Trophoblast cell (in vitro differentiated cells and primary cell): ENCODE measurements around the gene MYH14.

Experiments
- DNase-seq, 2 donors: peaks; one replicate each; pipeline ENCODE4 v3.0.0-alpha.2; 2016
- H2AFZ ChIP-seq: 2 replicates; pipeline ENCODE4 v1.6.1; 2013; ENCODE audit warnings: low read length, moderate library complexity, mild to moderate bottlenecking; ENCODE audit not compliant: insufficient read depth, poor library complexity
- H2AK5ac ChIP-seq: 2 replicates; pipeline ENCODE4 v1.6.1; 2013; ENCODE audit warnings: mild to moderate bottlenecking, low read length
- H2BK120ac ChIP-seq: 2 replicates; pipeline ENCODE4 v1.6.1; 2013; ENCODE audit warnings: low read length, mild to moderate bottlenecking, moderate library complexity; ENCODE audit not compliant: insufficient read depth, poor library complexity
- H2BK12ac ChIP-seq: 2 replicates; pipeline ENCODE4 v1.6.1; 2013; ENCODE audit warnings: mild to moderate bottlenecking, low read length, moderate library complexity
- H2BK5ac ChIP-seq: 2 replicates; pipeline ENCODE4 v1.6.1; 2013; ENCODE audit warnings: low read length, low read depth, moderate library complexity, mild to moderate bottlenecking; ENCODE audit not compliant: poor library complexity
- H3K14ac ChIP-seq: 2 replicates; pipeline ENCODE4 v1.6.1; 2013; ENCODE audit warnings: mild to moderate bottlenecking, low read length
- H3K18ac ChIP-seq: 2 replicates; pipeline ENCODE4 v1.6.1; 2013; ENCODE audit warnings: mild to moderate bottlenecking, low read length
- H3K23ac ChIP-seq: 2 replicates; pipeline ENCODE4 v1.6.1; 2013; ENCODE audit warnings: low read length
- H3K27ac ChIP-seq: 2 replicates; pipeline ENCODE4 v1.5.1; 2013; ENCODE audit warnings: low read depth, mild to moderate bottlenecking, inconsistent platforms, low read length, moderate library complexity
- H3K27me3 ChIP-seq: 2 replicates; pipeline ENCODE4 v1.6.1; 2013; ENCODE audit warnings: inconsistent platforms, mild to moderate bottlenecking, low read length, moderate library complexity; ENCODE audit not compliant: insufficient read depth
- H3K36me3 ChIP-seq, 2 experiments: 1 replicate in 1 of 2; 2 replicates in 1 of 2; pipeline ENCODE4 v1.6.1; 2013; ENCODE audit warnings: low read length in 2 of 2, mild to moderate bottlenecking in 2 of 2, moderate library complexity in 1 of 2; ENCODE audit not compliant: insufficient read depth in 2 of 2, control insufficient read depth in 1 of 2
- H3K4ac ChIP-seq: 2 replicates; pipeline ENCODE4 v1.6.1; 2013; ENCODE audit warnings: low read depth, mild to moderate bottlenecking, low read length, moderate library complexity
- H3K4me1 ChIP-seq, 2 experiments: 1 replicate in 1 of 2; 2 replicates in 1 of 2; pipeline ENCODE4 v1.6.1; 2013; ENCODE audit warnings: low read length in 2 of 2, mild to moderate bottlenecking in 2 of 2, moderate library complexity in 1 of 2; ENCODE audit not compliant: insufficient read depth in 2 of 2, control insufficient read depth in 1 of 2
- H3K4me2 ChIP-seq: 2 replicates; pipeline ENCODE4 v1.6.1; 2013; ENCODE audit warnings: inconsistent platforms, mild to moderate bottlenecking, low read length, moderate library complexity
- H3K4me3 ChIP-seq: 2 replicates; pipeline ENCODE4 v1.5.1; 2013; ENCODE audit warnings: mild to moderate bottlenecking, low read depth, low read length, inconsistent platforms
- H3K79me1 ChIP-seq: one replicate; pipeline ENCODE4 v1.6.1; 2013; ENCODE audit warnings: low read length
- H3K79me2 ChIP-seq: 2 replicates; pipeline ENCODE4 v1.6.1; 2013; ENCODE audit warnings: low read length, mild to moderate bottlenecking; ENCODE audit not compliant: control insufficient read depth, insufficient read depth, poor library complexity
- H3K9ac ChIP-seq: 2 replicates; pipeline ENCODE4 v1.6.1; 2013; ENCODE audit warnings: mild to moderate bottlenecking, low read length
- H3K9me3 ChIP-seq: 2 replicates; pipeline ENCODE4 v1.6.1; 2013; ENCODE audit warnings: low read depth, mild to moderate bottlenecking, control low read depth, inconsistent platforms, low read length; ENCODE audit not compliant: insufficient read depth
- H4K12ac ChIP-seq: 2 replicates; pipeline ENCODE4 v1.6.1; 2013; ENCODE audit warnings: low read depth, mild to moderate bottlenecking, low read length, moderate library complexity
- H4K8ac ChIP-seq: 2 replicates; pipeline ENCODE4 v1.6.1; 2013; ENCODE audit warnings: low read depth, mild to moderate bottlenecking, low read length, moderate library complexity
- H4K91ac ChIP-seq: one replicate; pipeline ENCODE4 v1.6.1; 2013; ENCODE audit warnings: low read depth, mild to moderate bottlenecking, low read length, moderate library complexity
- WGBS: extraction: QIAGEN DNeasy Blood & Tissue Kit; methylation state at CpG from one replicate; pipeline ENCODE4 v1.1.7; 2013; ENCODE audit warnings: missing lambda C conversion rate; ENCODE audit not compliant: insufficient read length, insufficient coverage; ENCODE audit errors: extremely low coverage; 5-methylcytosine and 5-hydroxymethylcytosine counted together

MYH14 gene

GRCh38 chr19:50272263-50272897 lies 69.0 kb downstream of the MYH14 start:
- no peak overlapping the region for H2AK5ac ChIP-seq
- peaks cover 7% of the 10 kb centered on the region for H3K9me3 ChIP-seq
- H4K8ac ChIP-seq, result no peak overlapping the region
- H2BK12ac ChIP-seq, result no peak overlapping the region
- H3K27ac ChIP-seq, result no peak overlapping the region
- H2AFZ ChIP-seq, result no peak overlapping the region
- H4K91ac ChIP-seq, result no peak overlapping the region
- H3K23ac ChIP-seq, result no peak overlapping the region
- H2BK5ac ChIP-seq, result no peak overlapping the region
- H3K18ac ChIP-seq, result no peak overlapping the region
- no peaks in the 10 kb centered on the region for H3K79me1 ChIP-seq
- no peak overlapping the region for H4K12ac ChIP-seq
- no peak overlapping the region for H3K4ac ChIP-seq
- no peak overlapping the region for H3K9ac ChIP-seq
- no peak overlapping the region for H2BK120ac ChIP-seq
- no CpG with 5 or more reads among the region's 14 CpGs for WGBS
- no peak overlapping the region for H3K4me2 ChIP-seq
- no peaks in the 10 kb centered on the region for H3K4me1 ChIP-seq
- DNase-seq, result no peak
- no peak overlapping the region for H3K4me3 ChIP-seq
- no peaks in the 10 kb centered on the region for H3K79me2 ChIP-seq
- H3K14ac ChIP-seq, result no peak overlapping the region
- no peaks in the 10 kb centered on the region for H3K27me3 ChIP-seq
- peaks cover 6 to 19% of the 10 kb centered on the region in 2 experiments for H3K36me3 ChIP-seq

- WGBS, result no CpG with 5 or more reads among the region's 7 CpGs
- Histone ChIP-seq H2BK12ac (no peak overlapping the region), H4K91ac (no peak overlapping the region), H3K27ac (no peak overlapping the region), H4K12ac (no peak overlapping the region), H3K9ac (no peak overlapping the region), H4K8ac (no peak overlapping the region), H3K79me2 (peaks cover 2% of the 10 kb centered on the region), H3K14ac (no peak overlapping the region), H3K23ac (no peak overlapping the region), H3K9me3 (peaks cover 2% of the 10 kb centered on the region), H3K4me2 (no peak overlapping the region), H3K18ac (no peak overlapping the region), H2AK5ac (no peak overlapping the region), H2AFZ (no peak overlapping the region), H3K27me3 (no peaks in the 10 kb centered on the region), H3K4ac (no peak overlapping the region), H2BK5ac (no peak overlapping the region), H3K36me3 (peaks cover 2 to 12% of the 10 kb centered on the region in 2 experiments), H3K4me1 (no peaks in the 10 kb centered on the region), H2BK120ac (no peak overlapping the region), H3K79me1 (no peaks in the 10 kb centered on the region), H3K4me3 (no peak overlapping the region)
- DNase-seq, result no peak
These were observed 70.4 kb downstream of the MYH14 start for GRCh38 chr19:50273821-50274220.

GRCh38 chr19:50275577-50276368 lies 72.4 kb downstream of the MYH14 start:
- no peak overlapping the region for H4K8ac ChIP-seq
- no CpG with 5 or more reads among the region's 26 CpGs for WGBS
- H3K4me3 ChIP-seq, result no peak overlapping the region

GRCh38 chr19:50276370-50277063 lies 73.1 kb downstream of the MYH14 start:
- no peak overlapping the region for H3K4me3 ChIP-seq
- no peak overlapping the region for H3K4ac ChIP-seq
- no peak overlapping the region for H3K18ac ChIP-seq
- H3K9me3 ChIP-seq, result peaks cover 4% of the 10 kb centered on the region
- no peak overlapping the region for H4K8ac ChIP-seq
- H3K79me2 ChIP-seq, result peaks cover 2% of the 10 kb centered on the region
- H3K27me3 ChIP-seq, result no peaks in the 10 kb centered on the region
- H3K4me2 ChIP-seq, result no peak overlapping the region
- no peak overlapping the region for H3K14ac ChIP-seq
- peaks cover 2 to 19% of the 10 kb centered on the region in 2 experiments for H3K36me3 ChIP-seq
- H2AFZ ChIP-seq, result no peak overlapping the region
- DNase-seq, result no peak
- WGBS, result no CpG with 5 or more reads among the region's 15 CpGs
- no peak overlapping the region for H4K12ac ChIP-seq
- H3K9ac ChIP-seq, result no peak overlapping the region
- H2BK120ac ChIP-seq, result no peak overlapping the region
- no peak overlapping the region for H2BK5ac ChIP-seq
- H3K4me1 ChIP-seq, result no peaks in the 10 kb centered on the region
- H4K91ac ChIP-seq, result no peak overlapping the region
- no peak overlapping the region for H3K27ac ChIP-seq
- H2AK5ac ChIP-seq, result no peak overlapping the region
- no peak overlapping the region for H2BK12ac ChIP-seq
- H3K79me1 ChIP-seq, result no peaks in the 10 kb centered on the region
- no peak overlapping the region for H3K23ac ChIP-seq

More at GRCh38 chr19:50275577-50276368, 72.4 kb downstream of the MYH14 start:
- Histone ChIP-seq H3K4ac (no peak overlapping the region), H2BK120ac (no peak overlapping the region), H3K9me3 (peaks cover 4% of the 10 kb centered on the region), H3K79me1 (no peaks in the 10 kb centered on the region), H4K12ac (no peak overlapping the region), H3K27ac (no peak overlapping the region), H4K91ac (no peak overlapping the region), H2AK5ac (no peak overlapping the region), H2BK5ac (no peak overlapping the region), H3K9ac (no peak overlapping the region), H3K4me2 (no peak overlapping the region), H2BK12ac (no peak overlapping the region), H3K79me2 (peaks cover 2% of the 10 kb centered on the region), H3K4me1 (no peaks in the 10 kb centered on the region), H3K14ac (no peak overlapping the region), H3K27me3 (no peaks in the 10 kb centered on the region), H3K18ac (no peak overlapping the region), H3K36me3 (peaks cover 2 to 18% of the 10 kb centered on the region in 2 experiments), H2AFZ (no peak overlapping the region), H3K23ac (no peak overlapping the region)
- no peak for DNase-seq
